HK-2 (cell line): ENCODE data around the gene CACNA1H.
A peak's percentile ranks its signal among the peaks of the same experiment; 100 is the strongest.
"Not testable (repeated sequence)": the region's sequence is repeated elsewhere in the genome, so short reads cannot be mapped to it uniquely, and the experiment has no call there.

Source experiments
- DNase-seq: peaks from one replicate; pipeline ENCODE4 v3.0.0-alpha.2; 2018; ENCODE audit not compliant: unreplicated experiment

Gene CACNA1H

DNA sequence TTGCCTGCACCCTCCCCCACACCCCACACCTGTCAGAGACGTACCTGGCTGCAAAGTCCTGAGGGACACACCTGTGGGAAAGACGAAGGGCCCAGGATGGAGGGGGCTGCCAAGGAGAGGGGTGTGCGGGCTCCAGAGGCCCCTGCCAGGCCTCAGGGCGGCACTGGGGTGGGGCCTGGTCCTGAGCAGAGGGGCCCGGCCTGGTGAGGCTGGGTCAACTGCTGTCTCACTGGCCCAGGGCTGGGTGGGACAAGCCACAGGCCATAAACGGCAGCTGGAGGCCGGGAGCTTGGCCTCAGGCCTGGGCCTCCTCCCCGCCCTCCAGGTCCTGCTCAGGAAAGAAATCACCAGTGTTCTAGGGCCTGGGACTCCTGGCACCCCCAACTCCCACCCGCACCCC is 71.7 kb downstream of the CACNA1H start:
- DNase-seq: no peak

DNA sequence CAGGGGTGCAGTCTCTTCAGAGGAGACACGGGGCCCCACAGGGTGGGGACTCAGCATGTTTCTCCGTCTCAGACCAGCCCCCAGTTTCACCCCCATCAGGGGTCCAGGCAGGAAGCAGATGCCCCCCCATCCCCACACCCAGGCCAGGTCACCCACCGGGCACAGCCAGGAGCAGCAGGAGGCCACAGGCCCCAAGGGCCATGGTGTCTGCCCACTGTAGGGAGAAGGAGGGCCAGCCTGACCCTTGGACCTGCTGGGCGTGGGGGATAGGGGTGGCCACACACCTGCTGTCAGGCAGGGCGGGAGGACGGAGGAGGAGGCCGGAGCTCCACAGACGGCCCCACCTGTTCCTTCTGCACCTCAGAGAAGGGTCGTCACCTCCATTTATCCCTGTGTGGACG is 72.1 kb downstream of the CACNA1H start, which contains the start of gene TPSG1:
Gene TPSG1 (minus strand): TSS at position 218 of the 401 bp plus-strand sequence. CDS start 16 bp downstream, at position 202.
- no peak for DNase-seq

DNA sequence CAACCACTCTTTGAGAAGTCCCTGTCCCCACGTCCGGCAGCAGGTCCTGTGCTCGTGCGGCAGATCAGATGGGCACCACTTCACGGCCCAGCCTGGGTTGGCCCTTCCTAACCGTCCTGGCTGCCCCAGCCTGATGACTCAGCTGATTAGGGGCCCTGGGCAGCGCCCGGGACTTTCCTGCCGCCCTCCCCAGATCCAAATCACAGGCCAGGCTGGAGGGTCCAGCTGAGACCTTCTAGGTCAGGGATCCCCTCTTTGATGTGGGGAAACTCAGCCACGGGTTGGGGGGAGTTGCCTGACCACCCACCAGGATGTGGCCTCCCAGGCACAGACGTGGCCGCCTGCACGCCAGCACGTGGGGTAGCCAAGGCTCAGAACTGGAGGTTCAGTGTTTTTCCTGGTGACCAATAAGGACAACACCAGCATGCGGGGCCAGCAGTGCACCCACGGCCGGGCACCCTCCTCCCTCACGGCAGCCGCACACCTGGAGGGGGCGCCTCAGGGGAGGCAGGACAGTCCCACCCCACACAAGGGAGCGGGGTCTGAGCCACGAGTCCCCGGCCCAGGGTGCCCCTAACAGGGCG is 72.9 kb downstream of the CACNA1H start:
- peak; percentile 60 for DNase-seq

DNA sequence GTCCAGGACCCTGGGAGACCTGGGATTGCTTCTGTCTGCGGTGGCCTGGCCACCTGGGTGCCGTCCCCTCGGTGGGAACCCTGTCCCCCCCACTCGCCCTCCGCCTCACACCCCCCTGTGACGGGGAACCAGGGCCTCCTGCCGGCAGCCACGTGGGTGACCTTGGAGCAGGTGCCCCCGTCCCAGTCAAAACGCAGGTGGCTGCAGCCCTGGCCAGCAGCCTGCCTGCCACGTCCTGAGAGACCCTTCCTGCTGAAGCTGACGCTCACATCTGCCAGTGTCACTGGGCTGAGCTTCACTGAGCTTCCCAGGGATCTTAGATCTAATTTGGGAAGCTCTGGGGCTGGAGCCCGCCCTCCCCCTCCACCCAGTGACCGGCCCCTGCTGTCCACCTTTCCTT is 73.8 kb downstream of the CACNA1H start:
- DNase-seq: not testable (repeated sequence)

- DNase-seq: not testable (repeated sequence)
Observed at GRCh38 chr16:1228227-1228626, 75.3 kb downstream of the CACNA1H start.

DNA sequence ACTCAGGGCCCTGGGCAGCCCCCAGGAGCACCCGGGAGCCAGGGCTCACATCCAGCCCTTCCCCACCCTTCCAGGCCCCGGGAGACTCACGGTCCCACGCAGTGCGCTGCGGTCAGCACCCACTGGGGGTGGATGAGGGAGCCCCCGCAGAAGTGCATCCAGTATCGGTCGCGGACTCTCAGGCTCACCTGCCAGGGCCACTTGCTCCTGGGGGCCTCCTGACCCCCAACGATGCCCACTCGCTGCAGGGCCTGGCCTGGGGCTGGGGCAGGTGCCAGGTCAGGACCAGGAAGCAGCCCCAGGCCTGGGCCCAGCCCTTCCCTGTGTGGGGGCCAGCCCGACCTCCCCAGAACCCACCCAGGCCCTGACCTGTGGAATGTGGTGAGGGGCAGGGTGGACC is 76.6 kb downstream of the CACNA1H start:
- not testable (repeated sequence) for DNase-seq

DNA sequence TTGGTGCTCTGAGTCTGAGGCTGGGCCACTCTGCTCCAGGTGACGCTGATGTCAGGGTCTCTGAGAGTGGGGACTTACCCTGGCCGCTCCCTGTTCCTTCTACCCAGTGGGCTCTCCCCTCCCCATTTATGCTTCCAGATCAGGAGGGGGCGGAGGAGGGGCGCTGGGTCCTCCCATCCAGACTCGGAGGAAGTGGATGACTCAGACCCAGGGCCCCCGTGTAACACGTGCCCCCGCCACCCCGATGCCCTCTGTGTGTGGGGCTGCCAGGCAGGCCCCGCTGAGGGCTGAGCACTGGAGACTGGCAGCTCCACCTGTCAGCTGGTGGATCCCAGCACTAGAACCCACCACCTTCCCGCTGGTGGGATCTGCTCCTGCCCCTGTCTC is 77.2 kb downstream of the CACNA1H start, which contains the start of gene TPSB2:
Gene TPSB2 (minus strand): TSS at position 101 of the 387 bp plus-strand sequence. CDS start 233 bp downstream, outside the sequence.
- not testable (repeated sequence) for DNase-seq

DNA sequence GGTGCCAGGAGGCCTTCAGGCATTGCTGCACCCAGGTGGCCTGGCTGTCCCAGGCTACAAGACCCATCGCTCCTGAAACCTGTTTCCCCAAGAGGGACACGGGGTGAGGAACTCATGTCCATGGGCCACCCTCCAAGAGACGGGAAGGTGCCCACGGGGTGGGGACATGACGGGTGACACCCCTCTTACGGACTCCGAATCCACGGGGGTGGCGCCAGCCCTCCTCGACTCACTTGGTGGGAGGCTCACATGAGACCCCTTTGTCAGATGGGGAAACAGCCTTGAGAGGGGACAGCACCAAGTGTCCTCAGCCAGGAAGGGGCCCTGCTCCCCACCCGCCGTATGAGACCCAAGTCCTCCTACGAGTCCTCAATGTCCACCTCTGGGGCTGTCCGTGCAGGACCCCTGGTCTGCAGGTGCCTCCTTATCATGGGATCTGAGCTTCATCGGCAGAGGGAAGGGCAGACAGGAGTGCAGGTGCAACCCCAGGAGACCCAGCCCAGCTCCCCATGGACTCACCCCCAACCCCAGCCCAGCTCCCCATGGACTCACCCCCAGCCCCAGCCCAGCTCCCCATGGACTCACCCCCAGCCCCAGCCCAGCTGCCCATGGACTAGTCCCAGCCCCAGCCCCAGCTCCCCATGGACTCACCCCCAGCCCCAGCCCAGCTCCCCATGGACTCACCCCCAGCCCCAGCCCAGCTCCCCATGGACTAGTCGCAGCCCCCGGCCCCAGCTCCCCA is 77.7 kb downstream of the CACNA1H start:
- DNase-seq: not testable (repeated sequence)

DNA sequence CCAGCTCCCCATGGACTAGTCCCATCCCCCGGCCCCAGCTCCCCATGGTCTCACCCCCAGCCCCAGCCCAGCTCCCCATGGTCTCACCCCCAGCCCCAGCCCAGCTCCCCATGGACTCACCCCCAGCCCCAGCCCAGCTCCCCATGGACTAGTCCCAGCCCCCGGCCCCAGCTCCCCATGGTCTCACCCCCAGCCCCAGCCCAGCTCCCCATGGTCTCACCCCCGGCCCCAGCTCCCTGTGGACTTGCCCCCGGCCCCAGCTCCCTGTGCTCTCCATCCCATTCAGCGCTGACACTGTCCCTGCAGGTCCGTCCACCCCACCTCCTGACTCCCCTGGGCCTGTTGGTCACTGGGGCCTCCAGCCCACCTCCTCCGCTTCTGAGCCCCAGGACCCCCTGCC is 78.4 kb downstream of the CACNA1H start:
- not testable (repeated sequence) for DNase-seq

DNA sequence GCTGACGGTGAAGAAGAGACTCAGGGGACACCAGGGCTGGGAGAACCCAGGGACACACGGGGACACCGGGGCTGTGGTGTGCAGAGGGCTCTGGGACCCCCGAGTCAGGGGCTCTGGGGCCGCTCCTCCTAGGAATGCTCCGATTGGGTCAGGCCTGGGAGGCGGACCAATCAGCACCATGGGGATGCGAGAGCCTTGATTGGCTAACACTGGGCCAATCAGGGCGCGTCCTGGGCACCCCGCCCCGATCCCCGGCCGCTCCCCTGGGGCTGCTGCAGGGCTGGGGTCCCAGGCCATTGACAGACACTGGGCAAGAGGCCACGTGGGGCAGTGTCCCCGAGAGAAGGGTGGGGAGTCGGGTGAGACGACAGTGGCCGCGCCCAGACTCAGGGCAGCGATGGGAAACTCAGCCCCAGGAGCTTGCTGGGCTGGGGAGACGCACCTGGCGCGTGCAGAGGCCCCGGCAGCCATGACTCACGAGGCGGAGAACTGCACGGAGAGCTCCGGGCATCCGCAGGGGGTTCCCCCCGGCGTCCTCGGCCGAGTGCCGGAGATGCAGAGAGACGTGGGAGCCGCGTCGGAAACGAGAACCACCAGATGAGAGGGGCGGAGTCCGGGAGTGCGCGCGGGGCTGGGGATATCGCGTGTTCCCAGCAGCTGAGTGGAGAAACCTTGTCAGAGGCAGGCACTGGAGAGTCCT is 79.3 kb downstream of the CACNA1H start:
- not testable (repeated sequence) for DNase-seq

DNA sequence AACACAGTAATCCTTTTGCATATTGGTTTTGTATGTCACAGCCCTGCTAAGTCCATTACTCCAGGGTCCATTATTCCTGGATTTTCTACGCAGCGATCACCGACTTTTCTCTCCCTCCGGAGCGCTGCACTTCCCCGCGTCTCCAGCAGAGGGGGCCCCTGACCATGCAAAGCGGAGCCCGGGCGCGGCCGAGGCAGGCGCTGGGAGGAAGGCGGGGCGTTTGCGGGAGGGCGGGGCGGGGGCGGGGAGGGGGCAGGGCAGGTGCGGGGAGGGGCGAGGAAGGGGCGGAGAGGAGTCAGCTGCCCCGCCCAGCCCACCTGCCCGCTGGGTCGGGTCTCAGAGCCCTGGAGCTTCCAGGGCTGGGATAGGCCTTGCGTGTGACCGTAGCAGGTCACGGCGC is 83.8 kb downstream of the CACNA1H start:
- DNase-seq: not testable (repeated sequence)

- no peak for DNase-seq
Observed at GRCh38 chr16:1237990-1238389, 85.1 kb downstream of the CACNA1H start.

DNA sequence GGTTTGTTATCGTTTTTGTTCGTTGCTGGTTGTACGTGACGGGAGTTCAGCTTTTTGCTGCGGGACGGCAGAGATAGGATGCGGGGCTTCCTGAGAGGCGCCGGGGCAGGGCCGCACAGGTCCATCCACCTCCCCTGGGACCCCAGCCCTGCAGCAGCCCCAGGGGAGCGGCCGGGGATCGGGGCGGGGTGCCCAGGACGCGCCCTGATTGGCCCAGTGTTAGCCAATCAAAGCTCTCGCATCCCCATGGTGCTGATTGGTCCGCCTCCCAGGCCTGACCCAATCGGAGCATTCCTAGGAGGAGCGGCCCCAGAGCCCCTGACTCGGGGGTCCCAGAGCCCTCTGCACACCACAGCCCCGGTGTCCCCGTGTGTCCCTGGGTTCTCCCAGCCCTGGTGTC is 86.0 kb downstream of the CACNA1H start:
- not testable (repeated sequence) for DNase-seq

- not testable (repeated sequence) for DNase-seq
Observed at GRCh38 chr16:1239575-1239974, 86.7 kb downstream of the CACNA1H start.

DNA sequence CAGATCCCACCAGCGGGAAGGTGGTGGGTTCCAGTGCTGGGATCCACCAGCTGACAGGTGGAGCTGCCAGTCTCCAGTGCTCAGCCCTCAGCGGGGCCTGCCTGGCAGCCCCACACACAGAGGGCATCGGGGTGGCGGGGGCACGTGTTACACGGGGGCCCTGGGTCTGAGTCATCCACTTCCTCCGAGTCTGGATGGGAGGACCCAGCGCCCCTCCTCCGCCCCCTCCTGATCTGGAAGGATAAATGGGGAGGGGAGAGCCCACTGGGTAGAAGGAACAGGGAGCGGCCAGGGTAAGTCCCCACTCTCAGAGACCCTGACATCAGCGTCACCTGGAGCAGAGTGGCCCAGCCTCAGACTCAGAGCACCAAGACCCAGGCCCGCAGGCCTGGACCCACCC is 87.5 kb downstream of the CACNA1H start, which contains the start of gene TPSAB1:
Gene TPSAB1 (plus strand): TSS at position 270 of the 400 bp plus-strand sequence. CDS start 234 bp downstream, outside the sequence.
- DNase-seq: not testable (repeated sequence)

DNA sequence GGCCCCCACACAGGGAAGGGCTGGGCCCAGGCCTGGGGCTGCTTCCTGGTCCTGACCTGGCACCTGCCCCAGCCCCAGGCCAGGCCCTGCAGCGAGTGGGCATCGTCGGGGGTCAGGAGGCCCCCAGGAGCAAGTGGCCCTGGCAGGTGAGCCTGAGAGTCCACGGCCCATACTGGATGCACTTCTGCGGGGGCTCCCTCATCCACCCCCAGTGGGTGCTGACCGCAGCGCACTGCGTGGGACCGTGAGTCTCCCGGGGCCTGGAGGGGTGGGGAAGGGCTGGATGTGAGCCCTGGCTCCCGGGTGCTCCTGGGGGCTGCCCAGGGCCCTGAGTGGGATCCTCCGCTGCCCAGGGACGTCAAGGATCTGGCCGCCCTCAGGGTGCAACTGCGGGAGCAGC is 88.2 kb downstream of the CACNA1H start:
- not testable (repeated sequence) for DNase-seq

GRCh38 chr16:1243363-1243762 is 90.5 kb downstream of the CACNA1H start:
- not testable (repeated sequence) for DNase-seq

- not testable (repeated sequence) for DNase-seq
Observed at GRCh38 chr16:1243907-1244850, 91.3 kb downstream of the CACNA1H start.

DNA sequence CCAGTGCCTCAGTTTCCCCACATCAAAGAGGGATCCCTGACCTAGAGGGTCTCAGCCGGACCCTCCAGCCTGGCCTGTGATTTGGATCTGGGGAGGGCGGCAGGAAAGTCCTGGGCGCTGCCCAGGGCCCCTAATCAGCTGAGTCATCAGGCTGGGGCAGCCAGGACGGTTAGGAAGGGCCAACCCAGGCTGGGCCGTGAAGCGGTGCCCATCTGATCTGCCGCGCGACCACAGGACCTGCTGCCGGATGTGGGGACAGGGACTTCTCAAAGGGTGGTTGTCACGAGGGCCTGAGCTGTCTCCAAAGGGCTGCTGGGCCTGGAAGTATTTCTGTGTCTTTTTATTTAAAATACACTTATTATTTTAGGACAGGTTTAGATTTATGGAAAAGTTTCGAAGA is 92.0 kb downstream of the CACNA1H start:
- DNase-seq: peak; percentile 65

DNA sequence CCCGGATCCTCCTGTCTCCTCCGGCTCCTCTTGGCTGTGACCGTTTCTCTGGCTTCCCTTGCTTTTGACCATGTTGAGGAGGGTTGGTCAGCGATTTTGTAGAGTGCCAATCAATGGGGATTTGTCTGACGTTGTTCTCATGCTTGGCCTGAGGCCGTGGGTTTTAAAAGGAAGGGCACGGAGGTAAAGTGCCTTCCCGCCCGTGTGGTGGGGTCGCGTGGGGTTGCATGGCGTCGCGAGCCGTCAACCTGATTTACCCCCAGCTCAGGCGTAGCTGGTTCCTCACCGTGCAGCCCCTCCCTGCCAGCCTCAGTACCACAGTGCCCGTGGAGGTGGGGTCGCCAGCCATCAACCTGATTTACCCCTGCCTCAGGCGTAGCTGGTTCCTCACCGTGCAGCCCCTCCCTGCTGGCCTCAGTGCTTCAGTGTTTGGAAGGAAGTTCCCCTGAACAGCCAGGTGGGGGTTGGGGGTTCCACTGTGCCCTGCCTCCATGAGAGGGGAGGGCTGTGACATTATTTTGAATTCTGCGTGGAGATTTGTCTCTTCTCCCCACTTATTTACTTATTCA is 92.6 kb downstream of the CACNA1H start:
- no peak for DNase-seq
